ENCODE data around the gene EAF1.
A peak's percentile ranks its signal among the peaks of the same experiment; 100 is the strongest.
"Not testable (repeated sequence)": the region's sequence is repeated elsewhere in the genome, so short reads cannot be mapped to it uniquely, and the experiment has no call there.

EAF1 gene

DNA sequence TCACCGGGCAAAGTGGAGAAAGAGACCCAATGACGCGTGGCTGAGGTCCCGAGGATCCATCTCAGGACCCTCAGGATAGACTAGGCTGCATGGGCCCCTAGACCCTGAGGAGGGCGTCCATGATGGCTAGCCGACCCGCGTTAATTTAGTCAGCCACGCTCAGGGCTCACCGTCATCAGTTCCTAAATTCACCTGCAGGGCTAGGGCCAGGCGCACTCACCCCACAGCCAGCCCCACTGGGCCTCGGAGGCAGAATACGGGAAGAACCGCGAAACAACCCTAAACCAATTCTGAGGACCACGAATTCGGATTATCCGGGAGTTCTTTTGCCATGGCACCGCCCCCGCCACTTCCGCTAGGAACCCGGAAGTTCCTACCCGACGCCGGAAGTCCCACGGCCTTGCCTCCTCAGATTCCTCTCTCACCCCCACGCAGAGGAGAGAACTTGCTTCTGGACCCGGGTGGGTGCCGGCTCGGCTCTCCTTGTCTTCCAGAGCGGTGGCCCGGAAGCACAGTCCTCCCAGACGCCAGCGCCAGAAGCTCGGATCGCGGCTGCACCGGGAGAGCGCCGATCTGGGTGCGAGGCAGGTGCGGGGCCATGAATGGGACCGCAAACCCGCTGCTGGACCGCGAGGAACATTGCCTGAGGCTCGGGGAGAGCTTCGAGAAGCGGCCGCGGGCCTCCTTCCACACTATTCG is at the start of gene EAF1, which contains the start of gene METTL6:
Gene EAF1, plus strand, starts transcription at position 417 of the 699 bp plus-strand sequence. Its CDS starts 182 bp downstream, at position 599.
Gene METTL6, minus strand, starts transcription at position 363 of the 699 bp plus-strand sequence. CDS start 1,033 bp downstream, outside the sequence.
- DNase-seq (ENCODE audit: low spot score), result peak; percentile 90

DNA sequence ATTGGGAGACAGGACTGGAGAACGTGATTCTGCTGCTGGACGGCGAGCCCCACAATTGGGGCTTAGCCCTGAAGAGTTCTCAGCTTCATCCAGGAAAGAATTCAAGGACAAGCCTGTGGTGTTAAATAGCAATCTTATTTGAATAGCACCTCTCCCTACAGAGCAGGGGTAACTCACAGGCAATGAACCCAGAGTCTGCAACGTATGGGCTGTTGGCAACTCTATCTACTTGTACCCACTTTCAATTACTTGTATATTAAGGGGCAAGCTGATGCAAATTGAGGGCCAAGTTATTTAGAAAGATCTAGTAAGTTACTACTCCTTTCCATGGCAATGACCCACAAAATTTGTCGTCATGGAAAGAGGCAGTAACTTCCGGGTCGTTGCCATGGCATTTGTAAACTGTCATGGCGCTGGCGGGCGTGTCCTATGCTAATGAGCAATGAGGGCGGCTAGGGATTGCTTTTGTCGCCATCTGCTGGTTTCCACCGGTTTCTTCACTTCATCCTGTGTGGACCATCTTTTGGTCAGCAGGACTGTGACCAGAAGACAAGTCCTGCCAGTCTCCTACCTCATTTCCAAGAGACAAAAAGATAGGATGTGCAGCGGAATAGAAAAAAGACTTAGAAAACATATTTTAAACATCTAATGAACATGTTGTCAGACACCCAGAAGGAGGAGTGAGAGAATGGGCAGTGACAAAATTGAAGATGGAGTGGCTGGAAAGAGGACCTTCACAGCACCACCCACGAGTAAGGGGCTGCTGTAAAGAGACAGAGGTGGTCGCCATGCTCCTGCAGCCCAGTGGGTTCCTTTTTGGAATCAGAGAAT is 49.2 kb upstream of the EAF1 start:
- DNase-seq (ENCODE audit: low spot score), result peak; percentile 74

DNA sequence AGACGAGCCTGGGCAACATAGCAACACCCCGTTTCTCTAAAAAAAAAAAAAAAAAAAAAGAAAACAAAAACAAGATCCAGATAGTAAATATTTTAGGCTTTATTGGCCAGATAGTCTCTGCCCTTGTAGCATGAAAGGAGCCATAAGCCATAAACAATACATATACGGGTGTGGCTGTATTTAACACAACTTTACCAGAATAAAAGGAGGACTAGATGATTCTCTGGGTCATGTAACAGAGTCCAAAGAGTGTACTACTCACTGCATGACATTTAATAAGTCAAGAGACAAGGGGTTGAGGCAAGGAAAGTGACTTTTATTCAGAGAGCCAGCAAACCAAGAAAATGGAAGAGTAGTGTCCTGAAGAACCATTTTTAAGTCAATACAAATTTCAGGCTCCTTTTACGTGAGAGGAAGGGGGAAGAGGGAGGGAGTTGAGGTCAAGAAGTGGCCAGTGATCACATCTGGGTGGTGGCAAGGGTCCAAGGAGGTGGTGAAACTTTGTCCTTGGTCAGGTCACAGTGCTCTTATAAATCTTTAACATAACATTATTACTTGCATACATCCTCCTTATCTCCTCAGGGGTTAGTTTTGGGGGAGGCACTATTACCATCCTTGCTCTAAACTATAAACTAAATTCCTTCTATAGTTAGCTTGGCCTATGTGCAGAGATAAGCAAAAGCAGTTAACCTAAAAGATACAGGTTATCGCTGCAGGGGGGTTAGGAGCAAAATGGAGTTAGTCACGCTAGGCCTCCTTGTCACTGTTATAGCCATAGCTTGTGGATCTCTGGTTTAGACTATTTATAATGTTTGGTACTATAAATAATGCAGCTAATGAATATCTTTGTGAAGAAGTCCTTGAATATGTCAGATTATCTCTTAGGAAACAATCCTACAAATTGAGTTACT is 46.2 kb upstream of the EAF1 start:
- DNase-seq (ENCODE audit: low spot score), result no peak

DNA sequence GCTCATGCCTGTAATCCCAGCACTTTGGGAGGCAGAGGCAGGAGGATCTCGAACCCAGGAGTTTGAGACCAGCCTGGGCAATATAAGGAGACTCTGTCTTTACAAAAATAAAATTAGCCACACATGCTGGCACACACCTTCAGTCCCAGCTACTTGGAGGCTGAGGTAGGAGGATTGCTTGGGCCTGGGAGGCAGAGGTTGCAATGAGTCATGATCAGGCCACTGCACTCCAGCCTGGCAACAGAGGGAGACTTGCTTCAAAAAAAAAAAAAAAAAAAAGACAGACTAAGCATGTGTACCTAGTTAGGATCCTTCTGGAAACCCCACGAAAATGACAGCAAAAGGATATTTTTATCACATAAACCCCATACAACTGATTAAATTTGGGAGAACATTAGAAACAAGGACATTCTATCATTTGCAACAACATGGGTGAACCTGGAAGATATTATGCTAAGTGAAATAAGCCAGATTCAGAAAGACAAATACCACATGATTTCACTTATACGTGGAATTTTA is 44.9 kb upstream of the EAF1 start:
- no peak for DNase-seq (ENCODE audit: low spot score)

DNA sequence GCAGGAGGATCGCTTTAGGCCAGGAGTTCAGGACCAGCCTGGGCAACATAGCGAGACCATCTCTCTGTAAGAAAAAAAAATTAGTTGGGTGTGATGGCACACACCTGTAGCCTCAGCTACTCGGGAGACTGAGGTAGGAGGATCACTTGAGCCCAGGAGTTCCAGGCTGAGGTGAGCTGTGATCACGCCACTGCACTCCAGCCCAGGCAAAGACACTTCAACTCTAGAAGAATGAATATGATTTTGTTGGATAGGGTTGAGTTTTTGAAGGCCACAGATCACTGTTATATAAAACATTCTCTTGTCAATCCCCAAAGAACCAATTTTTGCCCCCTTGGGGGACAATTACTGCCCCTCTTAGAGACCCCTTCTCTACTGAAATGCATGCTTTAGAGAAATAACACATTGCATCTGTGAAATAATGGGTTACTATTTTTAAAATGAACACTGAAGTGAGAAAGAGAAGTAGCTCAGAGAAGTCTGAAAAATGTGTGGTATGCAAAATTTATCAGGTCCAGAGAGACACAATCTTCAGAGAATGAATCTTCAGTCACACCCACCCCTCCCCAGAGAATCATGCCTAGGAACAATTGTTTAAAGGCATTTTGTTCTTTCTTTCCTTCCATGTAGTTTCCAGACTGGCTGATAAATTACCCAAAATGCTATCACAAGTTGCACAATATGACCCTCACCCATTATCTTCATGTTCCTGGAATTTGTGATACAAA is 42.7 kb upstream of the EAF1 start:
- DNase-seq (ENCODE audit: low spot score), result peak; percentile 69

DNA sequence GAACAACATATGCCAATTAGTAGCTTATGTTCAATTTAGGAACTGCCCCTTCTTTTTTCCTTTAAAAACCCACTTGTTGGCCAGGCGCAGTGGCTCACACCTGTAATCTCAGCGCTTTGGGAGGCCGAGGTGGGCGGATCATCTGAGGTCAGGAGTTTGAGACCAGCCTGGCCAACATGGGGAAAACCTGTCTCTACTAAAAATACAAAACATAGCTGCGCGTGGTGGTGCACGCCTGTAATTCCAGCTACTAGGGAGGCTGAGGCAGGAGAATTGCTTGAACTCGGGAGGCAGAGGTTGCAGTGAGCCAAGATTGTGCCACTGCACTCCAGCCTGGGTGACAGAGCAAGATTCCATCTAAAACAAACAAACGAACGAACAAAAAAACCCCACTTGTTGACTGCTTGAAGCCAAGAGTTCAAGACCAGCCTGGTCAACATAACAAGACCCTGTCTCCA is 42.1 kb upstream of the EAF1 start:
- DNase-seq (ENCODE audit: low spot score), result not testable (repeated sequence)

DNA sequence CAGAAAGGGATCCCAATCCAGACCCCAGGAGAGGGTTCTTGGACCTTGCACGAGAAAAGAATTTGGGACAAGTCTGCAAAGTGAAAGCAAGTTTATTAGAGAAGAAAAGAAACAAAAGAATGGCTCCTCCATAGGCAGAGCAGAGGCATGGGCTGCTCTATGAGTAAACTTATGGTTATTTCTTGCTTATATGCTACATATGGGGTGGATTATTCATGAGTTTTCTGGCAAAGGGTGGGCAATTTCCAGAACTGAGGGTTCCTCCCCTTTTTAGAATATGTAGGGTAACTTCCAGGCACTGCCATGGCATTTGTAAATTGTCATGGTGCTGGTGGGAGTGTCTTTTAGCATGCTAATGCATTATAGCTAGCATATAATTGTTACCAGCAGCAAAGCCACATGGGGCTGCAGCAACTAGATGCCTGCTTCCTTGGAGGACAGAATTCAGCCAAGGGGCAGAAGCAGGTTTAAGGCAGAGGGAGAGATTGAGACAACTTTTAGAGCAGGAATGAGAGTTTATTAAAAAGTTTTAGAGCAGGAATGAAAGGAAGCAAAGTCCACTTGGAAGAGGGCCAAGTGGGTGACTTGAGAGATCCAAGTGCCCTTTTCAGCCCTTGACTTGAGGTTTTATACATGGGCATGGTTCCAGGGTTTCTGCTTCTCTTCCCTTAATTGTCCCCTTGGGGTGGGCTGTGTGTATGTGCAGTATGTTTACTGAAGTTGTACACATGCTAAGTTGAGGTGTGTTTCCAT is 41.3 kb upstream of the EAF1 start:
- DNase-seq (ENCODE audit: low spot score), result no peak

DNA sequence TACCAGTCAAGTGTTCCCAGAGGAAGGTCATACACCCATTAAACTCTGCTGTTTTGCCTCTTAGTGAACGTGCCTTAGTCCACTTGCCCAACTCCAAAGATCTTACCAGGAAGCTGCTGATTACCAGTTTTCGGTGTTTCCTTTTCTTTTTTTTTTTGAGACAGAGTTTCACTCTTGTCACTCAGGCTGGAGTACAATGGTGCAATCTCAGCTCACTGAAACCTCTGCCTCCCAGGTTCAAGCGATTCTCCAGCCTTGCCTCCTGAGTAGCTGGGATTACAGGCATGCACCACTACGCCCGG is 40.8 kb upstream of the EAF1 start:
- not testable (repeated sequence) for DNase-seq (ENCODE audit: low spot score)

DNA sequence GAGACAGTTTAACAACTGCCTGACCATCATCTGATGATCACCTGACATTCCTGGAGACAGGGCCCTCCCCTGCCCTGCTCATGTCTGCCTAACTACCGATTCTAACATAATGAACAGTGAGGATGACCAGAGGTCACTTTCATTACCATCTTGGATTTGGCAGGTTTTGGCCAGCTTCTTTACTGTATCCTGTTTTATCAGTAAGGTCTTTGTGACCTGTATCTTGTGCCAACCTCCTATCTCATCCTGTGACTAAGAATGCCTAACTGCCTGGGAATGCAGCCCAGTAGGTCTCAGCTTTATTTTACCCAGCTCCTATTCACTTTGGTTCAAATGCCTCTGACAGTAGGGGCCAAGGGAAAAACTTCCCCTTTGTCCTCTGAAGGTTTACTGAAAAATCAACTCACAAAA is 40.2 kb upstream of the EAF1 start:
- DNase-seq (ENCODE audit: low spot score), result no peak

DNA sequence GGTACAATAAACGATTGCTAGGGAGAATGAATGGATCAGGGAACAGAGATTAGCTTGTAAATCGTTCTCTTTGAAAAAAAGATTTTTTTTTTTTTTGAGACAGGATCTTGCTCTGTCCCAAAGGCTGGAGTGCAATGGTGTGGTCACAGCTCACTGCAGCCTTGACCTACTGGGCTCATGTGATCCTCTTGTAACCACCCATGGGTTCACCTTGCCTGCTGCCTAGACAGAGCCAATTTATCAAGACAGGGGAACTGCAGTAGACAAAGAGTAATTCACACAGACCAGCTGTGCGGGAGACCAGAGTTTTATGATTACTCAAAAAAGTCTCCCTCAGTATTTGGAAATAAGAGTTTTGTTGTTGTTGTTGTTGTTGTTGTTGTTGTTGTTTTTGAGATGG is 39.7 kb upstream of the EAF1 start:
- DNase-seq (ENCODE audit: low spot score), result no peak

DNA sequence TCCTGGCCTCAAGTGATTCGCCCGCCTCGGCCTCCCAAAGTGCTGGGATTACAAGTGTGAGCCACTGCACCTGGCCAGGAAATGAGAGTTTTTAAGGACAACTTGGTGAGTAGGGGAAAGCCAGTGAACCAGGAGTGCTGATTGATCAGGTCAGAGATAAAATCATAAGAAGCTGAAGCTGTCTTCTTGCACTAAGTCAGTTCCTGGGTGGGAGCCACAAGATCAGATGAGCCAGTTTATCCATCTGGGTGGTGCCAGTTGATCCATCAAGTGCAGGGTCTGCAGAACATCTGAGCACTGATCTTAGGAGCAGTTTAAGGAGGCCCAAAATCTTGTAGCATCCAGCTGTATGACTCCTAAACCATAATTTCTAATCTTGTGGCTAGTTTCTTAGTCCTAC is 39.1 kb upstream of the EAF1 start:
- DNase-seq (ENCODE audit: low spot score), result not testable (repeated sequence)

DNA sequence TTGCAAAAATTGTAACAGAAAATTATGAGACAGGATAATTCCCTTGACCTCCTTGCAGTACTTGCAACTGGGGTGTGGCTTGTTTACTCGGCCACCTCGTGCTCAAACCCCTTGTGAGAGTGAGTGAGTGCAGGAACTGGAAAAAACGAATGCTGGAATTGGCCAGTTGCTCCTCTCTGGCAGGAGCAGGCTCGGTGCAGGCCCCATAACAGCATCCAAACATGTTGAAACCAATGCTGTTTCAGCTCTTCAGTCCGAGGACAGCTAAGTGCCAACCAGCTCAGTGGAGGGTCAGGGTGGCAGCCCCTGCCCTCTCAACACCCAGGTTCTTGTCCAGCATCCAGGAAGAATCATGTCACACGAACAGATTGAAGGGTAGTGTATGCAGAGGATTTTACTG is 36.9 kb upstream of the EAF1 start:
- DNase-seq (ENCODE audit: low spot score), result no peak

DNA sequence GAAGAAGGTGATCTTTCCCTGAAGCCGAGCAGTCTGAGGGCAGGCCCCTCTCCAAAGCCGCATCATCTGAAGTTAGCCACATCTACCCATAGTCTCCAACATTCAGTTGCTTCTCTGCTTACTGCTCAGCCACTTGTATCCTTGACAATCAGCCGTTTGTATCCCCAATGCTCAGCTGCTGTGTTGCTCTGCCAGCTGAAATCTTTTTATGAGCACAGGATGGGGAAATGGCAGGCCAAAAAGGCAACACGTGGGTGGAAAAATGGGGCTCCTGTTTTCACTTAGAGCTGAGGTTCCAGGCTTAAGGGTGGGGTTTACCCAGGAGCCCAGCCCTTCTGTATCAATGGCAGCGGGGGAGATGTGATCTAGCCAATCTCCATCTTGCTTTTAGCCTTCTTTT is 36.4 kb upstream of the EAF1 start:
- no peak for DNase-seq (ENCODE audit: low spot score)

DNA sequence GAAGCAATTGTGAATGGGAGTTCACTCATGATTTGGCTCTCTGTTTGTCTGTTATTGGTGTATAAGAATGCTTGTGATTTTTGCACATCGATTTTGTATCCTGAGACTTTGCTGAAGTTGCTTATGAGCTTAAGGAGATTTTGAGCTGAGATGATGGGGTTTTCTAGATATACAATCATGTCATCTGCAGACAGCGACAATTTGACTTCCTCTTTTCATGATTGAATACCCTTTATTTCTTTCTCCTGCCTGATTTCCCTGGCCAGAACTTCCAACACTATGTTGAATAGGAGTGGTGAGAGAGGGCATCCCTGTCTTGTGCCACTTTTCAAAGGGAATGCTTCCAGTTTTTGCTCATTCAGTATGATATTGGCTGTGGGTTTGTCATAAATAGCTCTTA is 34.1 kb upstream of the EAF1 start:
- not testable (repeated sequence) for DNase-seq (ENCODE audit: low spot score)

DNA sequence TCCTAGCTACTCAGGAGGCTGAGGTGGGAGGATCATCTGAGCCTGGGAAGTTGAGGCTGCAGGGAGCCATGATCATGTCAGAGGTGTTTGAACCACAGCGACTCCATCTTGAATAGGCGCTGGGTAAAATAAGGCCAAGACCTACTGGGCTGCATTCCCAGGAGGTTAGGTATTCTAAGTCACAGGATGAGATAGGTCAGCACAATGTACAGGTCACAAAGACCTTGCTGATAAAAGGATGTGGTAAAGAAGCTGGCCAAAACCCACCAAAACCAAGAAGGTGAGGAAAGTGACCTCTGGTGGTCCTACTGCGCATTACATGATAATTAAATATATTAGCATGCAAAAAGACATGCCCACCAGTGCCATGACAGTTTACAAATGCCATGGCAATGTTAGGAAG is 28.7 kb upstream of the EAF1 start:
- peak; percentile 27 for DNase-seq (ENCODE audit: low spot score)

DNA sequence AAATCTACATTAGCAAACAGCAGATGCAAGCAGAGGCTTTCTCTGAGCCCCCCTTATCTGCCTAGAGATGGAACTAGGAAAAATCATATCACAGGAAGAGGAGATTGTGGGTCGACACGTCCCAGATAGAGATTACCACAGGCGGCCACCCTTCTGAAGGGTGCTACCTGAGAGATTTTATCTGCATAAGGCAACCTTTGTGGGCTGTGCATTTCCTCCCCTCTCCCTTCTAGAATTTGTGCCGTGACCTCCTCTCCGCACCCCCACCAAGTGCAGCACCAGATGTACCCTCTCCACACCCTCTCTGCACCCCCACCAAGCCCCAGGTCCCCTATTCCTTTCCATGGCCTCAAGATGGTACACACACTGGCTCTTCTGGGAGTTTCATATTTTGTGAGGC is 27.4 kb upstream of the EAF1 start:
- no peak for DNase-seq (ENCODE audit: low spot score)

DNA sequence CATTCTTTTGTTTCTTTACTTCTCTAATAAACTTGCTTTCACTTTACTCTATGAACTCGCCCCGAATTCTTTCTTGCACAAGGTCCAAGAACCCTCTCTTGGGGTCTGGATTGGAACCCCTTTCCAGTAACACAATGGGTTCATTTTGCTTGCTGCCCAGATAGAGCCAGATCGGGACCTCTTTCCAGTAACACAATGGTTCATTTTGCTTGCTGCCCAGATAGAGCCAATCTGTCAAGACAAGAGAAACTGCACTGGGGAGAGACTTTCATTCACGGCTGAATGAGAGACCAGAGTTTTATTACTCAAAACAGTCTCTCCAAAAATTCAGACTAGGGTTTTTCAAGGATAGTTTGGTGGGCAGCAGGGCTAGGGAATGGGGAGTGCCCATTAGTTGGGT is 25.5 kb upstream of the EAF1 start:
- no peak for DNase-seq (ENCODE audit: low spot score)

DNA sequence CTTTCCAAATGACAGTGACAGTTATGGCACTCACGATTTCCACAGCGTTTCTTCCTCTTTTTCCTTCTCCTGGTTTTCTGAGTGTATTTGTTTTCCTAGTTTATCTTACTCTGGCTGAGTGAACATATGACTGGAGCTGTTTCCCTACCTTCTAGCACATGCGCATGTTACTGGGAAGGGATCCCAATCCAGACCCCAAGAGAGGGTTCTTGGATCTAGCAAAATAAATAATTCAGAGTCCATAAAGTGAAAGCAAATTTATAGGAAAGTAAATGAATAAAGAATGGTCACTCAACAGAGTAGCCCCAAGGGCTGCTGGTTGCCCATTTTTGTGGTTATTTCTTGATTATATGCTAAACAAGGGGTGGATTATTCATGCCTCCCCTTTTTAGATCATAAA is 23.9 kb upstream of the EAF1 start:
- no peak for DNase-seq (ENCODE audit: low spot score)

DNA sequence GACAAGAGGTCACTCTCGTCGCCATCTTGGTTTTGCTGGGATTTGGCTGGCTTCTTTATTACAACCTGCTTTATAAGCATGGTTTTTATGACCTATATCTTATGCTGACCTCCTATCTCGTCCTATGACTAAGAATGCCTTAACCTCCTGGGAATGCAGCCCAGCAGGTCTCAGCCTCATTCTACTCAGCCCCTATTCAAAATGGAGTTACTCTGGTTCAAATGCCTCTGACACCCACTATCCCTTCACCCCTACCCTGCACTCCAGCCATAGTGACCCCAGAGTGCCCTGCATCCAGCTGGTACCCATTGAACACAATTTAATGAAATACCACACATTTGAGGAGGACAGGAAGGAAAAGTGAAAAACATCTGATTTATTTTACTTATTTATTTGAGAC is 23.4 kb upstream of the EAF1 start:
- DNase-seq (ENCODE audit: low spot score), result no peak

DNA sequence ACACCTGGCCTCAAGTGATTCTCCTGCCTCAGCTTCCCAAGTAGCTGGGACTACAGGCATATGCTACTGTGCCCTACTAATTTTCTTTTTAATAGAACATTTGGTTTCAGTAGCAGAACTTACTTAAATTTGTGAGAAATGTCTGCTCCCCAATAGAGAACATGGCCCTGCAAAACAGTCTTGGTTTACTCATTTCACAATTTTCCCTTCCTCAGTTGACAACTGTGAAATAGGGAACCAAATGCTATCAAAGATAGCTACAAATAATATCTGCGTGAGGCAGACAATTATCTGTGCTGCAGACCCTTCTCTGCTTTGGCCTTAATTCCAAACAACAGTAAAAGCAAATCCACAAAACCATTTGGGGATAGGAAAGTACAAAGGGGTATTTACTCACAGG is 22.6 kb upstream of the EAF1 start:
- no peak for DNase-seq (ENCODE audit: low spot score)

All from germinal center (tissue), 1 donor.